K562 (cell line): Measurements from ENCODE around the gene RIMS3. TPM values are rescaled to one million over a fixed set of nuclear protein-coding genes. Genes with fewer than 3 reads are reported as not detected.

Experiments used
- ATAC-seq: fragments of 200-7000 bp; cut with Tn5 transposase; 3 replicates; pipeline ENCODE4 v1.9.1; 2020; ENCODE audit warnings: moderate library complexity
- BruUV-seq: library from RNA; stranded (reverse); fragments of 400-500 nt; replicated peaks from 2 replicates; lab custom pipeline; 2021; lab: Mats Ljungman, UMichigan
- CTCF ChIA-PET: fragments of 300-600 bp; formaldehyde crosslinking; extraction: SDS; loops from one replicate; lab custom pipeline; 2021; ENCODE audit warnings: low intra/inter-chr PET ratio; lab: Yijun Ruan, JAX
- POLR2A ChIA-PET: fragments of 300-600, 350-650 bp; sonication (Branson Sonifier 250); formaldehyde crosslinking; extraction: SDS; loops from one replicate; lab custom pipeline; 2021; ENCODE audit warnings: antibody characterized with exemption, inconsistent platforms; lab: Yijun Ruan, JAX
- DNase-seq, 4 experiments: peaks; one replicate each; pipeline versions ENCODE4 v3.0.0 to v3.0.0-alpha.2; 2011 to 2018; ENCODE audit warnings: low spot score in 3 of 4, mixed read lengths in 3 of 4; ENCODE audit errors: extremely low read depth in 1 of 4
- FAIRE-seq: peaks from 2 replicates; lab custom pipeline; 2011; peaks lifted over from hg19 to GRCh38; lab: Jason Lieb, UNC
- H2AFZ ChIP-seq: 2 replicates; pipeline ENCODE4 v1.6.0; 2011; ENCODE audit warnings: low read depth, low read length, control low read depth, inconsistent platforms
- H3K27ac ChIP-seq: fragments of 200-600 bp; 3 replicates; pipeline ENCODE4 v1.8.0; 2011; ENCODE audit warnings: low read depth, mild to moderate bottlenecking, control low read depth, inconsistent platforms, low read length, moderate library complexity, mixed read lengths; ENCODE audit errors: extremely low read depth
- H3K27me3 ChIP-seq, 2 experiments: fragments of 300-600 bp in 1 of 2; 2 replicates in 1 of 2; 3 replicates in 1 of 2; pipeline versions ENCODE4 v1.6.0 to v1.8.0; 2011; ENCODE audit warnings: inconsistent platforms in 2 of 2, low read length in 2 of 2, mild to moderate bottlenecking in 1 of 2, mixed read lengths in 1 of 2, moderate library complexity in 1 of 2; ENCODE audit not compliant: control insufficient read depth in 2 of 2, insufficient read depth in 2 of 2
- H3K36me3 ChIP-seq: fragments of 300-600 bp; 3 replicates; pipeline ENCODE4 v1.8.0; 2011; ENCODE audit warnings: mild to moderate bottlenecking, low read length, inconsistent platforms; ENCODE audit not compliant: control insufficient read depth, insufficient read depth
- H3K4me1 ChIP-seq, 2 experiments: fragments of 200-600 bp in 1 of 2; replicated peaks in 1 of 2; 2 replicates in 1 of 2; 3 replicates in 1 of 2; pipeline versions ENCODE4 v1.5.1 to v1.8.0; 2011; ENCODE audit warnings: inconsistent platforms in 2 of 2, low read length in 2 of 2, mild to moderate bottlenecking in 1 of 2, mixed read lengths in 1 of 2, moderate library complexity in 1 of 2; ENCODE audit not compliant: control insufficient read depth in 2 of 2, insufficient read depth in 2 of 2
- H3K4me2 ChIP-seq: 2 replicates; pipeline ENCODE4 v1.6.1; 2011; ENCODE audit warnings: low read length, control low read depth, inconsistent platforms, mixed read lengths; ENCODE audit not compliant: insufficient read depth
- H3K4me3 ChIP-seq: fragments of 200-600 bp; sonication (generic), shearing (Covaris generic); 2 replicates; pipeline ENCODE4 v1.5.1; 2016; ENCODE audit warnings: control low read depth, inconsistent platforms
- H3K79me2 ChIP-seq: fragments of 200-600 bp; 3 replicates; pipeline ENCODE4 v1.8.0; 2011; ENCODE audit warnings: low read length, inconsistent platforms; ENCODE audit not compliant: control insufficient read depth, insufficient read depth
- H3K9ac ChIP-seq, 2 experiments: 2 replicates each; pipeline versions ENCODE4 v1.6.0 to v1.6.1; 2011; ENCODE audit warnings: low read depth in 2 of 2, low read length in 2 of 2, control low read depth in 1 of 2, inconsistent platforms in 1 of 2, mild to moderate bottlenecking in 1 of 2, mixed read lengths in 1 of 2; ENCODE audit not compliant: insufficient read depth in 1 of 2
- H3K9me1 ChIP-seq: one replicate; pipeline ENCODE4 v1.6.0; 2011; ENCODE audit warnings: inconsistent platforms, mild to moderate bottlenecking, low read length, moderate library complexity; ENCODE audit not compliant: control insufficient read depth, insufficient read depth
- H3K9me3 ChIP-seq: replicated peaks from 2 replicates; pipeline ENCODE4 v1.5.1; 2011; ENCODE audit warnings: low read depth, low read length, inconsistent platforms; ENCODE audit not compliant: control insufficient read depth, insufficient read depth
- H4K20me1 ChIP-seq: replicated peaks from 2 replicates; pipeline ENCODE4 v1.6.1; 2011; ENCODE audit warnings: low read length, inconsistent platforms, mixed read lengths; ENCODE audit not compliant: control insufficient read depth, insufficient read depth
- CHD4 ChIP-seq: fragments of 200-600 bp; sonication (generic); IDR thresholded peaks from 3 replicates; pipeline ENCODE4 v1.6.1; 2012; ENCODE audit warnings: low read depth, mild to moderate bottlenecking, mixed read lengths, low read length, inconsistent platforms; ENCODE audit not compliant: insufficient read depth, insufficient replicate concordance, poor library complexity, severe bottlenecking
- CREBBP ChIP-seq: IDR thresholded peaks from one replicate; pipeline ENCODE4 v1.6.1; 2012; ENCODE audit warnings: low read depth, mild to moderate bottlenecking, control low read depth, inconsistent platforms, low read length
- GABPB2 ChIP-seq: fragments of 250-450 bp; sonication (Bioruptor Pico); conservative IDR thresholded peaks from 2 replicates; pipeline ENCODE4 v1.5.1; 2021; ENCODE audit warnings: mild to moderate bottlenecking
- HNRNPK ChIP-seq: fragments of 200-400 bp; formaldehyde crosslinking; IDR thresholded peaks from one replicate; pipeline ENCODE4 v1.6.1; 2018; ENCODE audit warnings: mild to moderate bottlenecking, low read depth, low read length; ENCODE audit not compliant: poor library complexity, severe bottlenecking
- MAFF ChIP-seq: IDR thresholded peaks from 2 replicates; pipeline ENCODE4 v1.6.1; 2012; ENCODE audit warnings: low read length, improper control_type of control experiment
- MEF2A ChIP-seq: IDR thresholded peaks from 2 replicates; pipeline ENCODE4 v1.6.1; 2011; ENCODE audit warnings: low read depth, mild to moderate bottlenecking, low read length, moderate library complexity; ENCODE audit not compliant: control insufficient read depth
- POLR2A ChIP-seq: fragments of 450-650 bp; conservative IDR thresholded peaks from 2 replicates; pipeline ENCODE4 v1.6.1; 2016
- RFX7 ChIP-seq: fragments of 250-450 bp; sonication (Bioruptor Pico); IDR thresholded peaks from 2 replicates; pipeline ENCODE4 v1.5.1; 2021; ENCODE audit warnings: mild to moderate bottlenecking
- SAFB ChIP-seq: fragments of 200-400 bp; formaldehyde crosslinking; IDR thresholded peaks from 2 replicates; pipeline ENCODE4 v1.6.1; 2017; ENCODE audit warnings: low read depth, low read length, borderline replicate concordance
- TAF9B ChIP-seq: fragments of 450-650 bp; IDR thresholded peaks from 2 replicates; pipeline ENCODE4 v1.6.1; 2018; ENCODE audit warnings: mild to moderate bottlenecking; ENCODE audit not compliant: partially characterized antibody
- TCF3 ChIP-seq: sonication (generic); formaldehyde crosslinking; IDR thresholded peaks from 2 replicates; pipeline ENCODE4 v1.4.0; 2020; ENCODE audit warnings: mild to moderate bottlenecking, missing genetic modification reagents
- ZFPM2 ChIP-seq: fragments of 250-450 bp; sonication (Bioruptor Pico); IDR thresholded peaks from 2 replicates; pipeline ENCODE4 v1.5.1; 2022; ENCODE audit warnings: mild to moderate bottlenecking
- ZNF146 ChIP-seq: IDR thresholded peaks from one replicate; pipeline ENCODE4 v1.6.1; 2018; ENCODE audit warnings: missing compliant biosample characterization; ENCODE audit not compliant: unreplicated experiment
- ZNF699 ChIP-seq: fragments of 250-450 bp; sonication (Bioruptor Pico); IDR thresholded peaks from 2 replicates; pipeline ENCODE4 v1.8.0; 2021; ENCODE audit warnings: mild to moderate bottlenecking, moderate library complexity; ENCODE audit not compliant: insufficient replicate concordance
- WGBS: fragments of 100-300 bp; shearing (Covaris generic); methylation state at CpG from one replicate; pipeline ENCODE4 v1.1.6; 2016; ENCODE audit warnings: low coverage, mixed read lengths; ENCODE audit not compliant: insufficient coverage; ENCODE audit errors: missing lambda C conversion rate; 5-methylcytosine and 5-hydroxymethylcytosine counted together
- in situ Hi-C: fragments of 300-500 bp; cut with MboI; formaldehyde crosslinking; loops from 4 replicates; pipeline ENCODE4 v1.15.0; 2018; ENCODE audit warnings: inconsistent platforms, mixed read lengths
- intact Hi-C: fragments of 100-400 bp; cut with micrococcal nuclease; formaldehyde crosslinking; loops from 2 replicates; pipeline ENCODE4 v1.14.2; 2022
- polyA plus RNA-seq, 8 experiments: library from polyadenylated mRNA; depleted of rRNA in 4 of 8; stranded (reverse) in 5 of 8; unstranded in 3 of 8; fragments of >200 nt; fragmentation: Nextera tagmentation in 2 of 8; fragmentation: Illumina TruSeq in 1 of 8; extraction: Ambion mirVana in 2 of 8; extraction: Trizol in 1 of 8; gene quantifications; 2 replicates each; pipeline versions ENCODE4 v1.2.1 to v1.2.3, GENCODE V29; 2011 to 2014; ENCODE audit warnings: inconsistent platforms in 1 of 8, missing spikeins in 1 of 8
- total RNA-seq, 7 experiments: library from RNA; depleted of rRNA in 6 of 7; stranded (reverse); fragments of >200 nt in 6 of 7; fragmentation: Illumina TruSeq in 2 of 7; extraction: Trizol in 2 of 7; gene quantifications; 2 replicates each; pipeline versions ENCODE4 v1.2.1 to v1.2.3, GENCODE V29; 2011 to 2021; ENCODE audit warnings: low replicate concordance in 1 of 7
- TF ChIP-seq, protein P1 (sequence below): IDR thresholded peaks from 2 replicates; pipeline ENCODE4 v1.6.1; 2011; ENCODE audit not compliant: insufficient read length; ENCODE audit errors: extremely low read depth
- TF ChIP-seq, protein P2 (sequence below), 3 experiments: fragments of 200-800 bp in 1 of 3; fragments of 250-450 bp in 1 of 3; fragments of 450-650 bp in 1 of 3; sonication (Bioruptor Pico) in 1 of 3; sonication (Bioruptor generic) in 1 of 3; formaldehyde crosslinking in 1 of 3; IDR thresholded peaks; 2 replicates each; pipeline versions ENCODE4 v1.6.1 to v1.8.0; 2016 to 2022; ENCODE audit warnings: mild to moderate bottlenecking in 2 of 3, missing genetic modification characterization in 2 of 3, missing compliant biosample characterization in 1 of 3, moderate library complexity in 1 of 3
- TF ChIP-seq, protein P3 (sequence below): sonication (generic); formaldehyde crosslinking; IDR thresholded peaks from 2 replicates; pipeline ENCODE4 v1.8.0; 2022; ENCODE audit warnings: missing genetic modification reagents, mild to moderate bottlenecking, borderline replicate concordance

RIMS3 gene
- total and polyA plus RNA-seq, 9 of the 15 experiments (the other 6 are each of a cell fraction or from before 2014, with no cell fraction given): 0.06 to 1.2 (median 0.59) TPM

DNA sequence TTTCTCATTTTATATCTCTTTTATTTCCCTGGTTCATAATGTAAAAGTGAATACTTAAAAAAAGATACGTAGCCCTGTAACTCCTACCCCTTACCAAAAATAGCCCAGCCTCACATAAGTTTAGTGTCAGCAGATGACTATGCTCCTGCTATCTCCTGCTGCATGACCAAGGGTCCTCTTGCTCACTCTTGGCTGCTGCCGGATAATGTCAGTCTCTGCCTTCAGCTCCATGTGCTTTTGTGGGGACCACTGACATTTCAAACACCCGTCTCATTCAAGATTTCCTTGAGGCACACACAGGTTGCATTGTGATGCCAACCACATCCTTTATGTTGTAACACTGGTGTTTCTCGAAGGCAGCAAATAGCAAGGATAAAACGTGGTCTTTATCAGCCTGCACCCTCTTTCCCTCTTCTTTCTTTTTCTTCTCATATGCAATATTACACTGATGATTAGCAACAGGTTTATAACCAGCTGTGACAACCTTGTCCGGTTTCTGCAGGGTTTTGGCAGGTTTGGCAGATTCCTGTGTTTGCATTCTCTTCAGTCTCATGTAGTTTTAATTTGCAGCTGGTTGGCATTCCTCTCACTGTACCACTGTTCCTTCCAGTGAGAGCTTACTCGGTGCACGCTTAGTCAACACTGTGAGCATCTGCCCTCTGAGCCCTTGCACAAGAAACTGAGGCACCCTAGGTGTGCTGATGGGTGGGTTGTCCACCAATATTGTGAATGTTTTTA lies 71.9 kb downstream of the RIMS3 start:
- 7% methylated on average over 8 of the region's 8 CpGs for WGBS
- DNase-seq (peak in 1 of 4 experiments; percentile 28), ATAC-seq (no peak), FAIRE-seq (no peak)
- no peak overlapping the region for H3K4me2 ChIP-seq
- no TSS peak for BruUV-seq
- H3K27me3 ChIP-seq: no peaks in the 10 kb centered on the region
- H3K9me1 ChIP-seq: no peaks in the 10 kb centered on the region
- CTCF ChIA-PET: interaction anchor here (0.6 kb wide), 1 partner anchor 256 kb away, joined by 4 read pairs; no protein-coding TSS in a partner anchor
- in situ Hi-C loops: no loop called here
- H3K36me3 ChIP-seq: no peaks in the 10 kb centered on the region
- no peak overlapping the region for H2AFZ ChIP-seq
- no peaks in the 10 kb centered on the region for H4K20me1 ChIP-seq
- no peak overlapping the region for H3K27ac ChIP-seq
- H3K9ac ChIP-seq: no peak overlapping the region
- POLR2A ChIA-PET: interaction anchor here (0.7 kb wide), 1 partner anchor 31 kb away, joined by 3 read pairs; no protein-coding TSS in a partner anchor
- H3K4me3 ChIP-seq: no peak overlapping the region
- H3K4me1 ChIP-seq: 0 out of 5 replicates have a peak, but pooled peaks cover 0 to 3% of the 10 kb centered on the region in 2 experiments
- intact Hi-C loops: no loop called here
- H3K9me3 ChIP-seq: no peaks in the 10 kb centered on the region
- H3K79me2 ChIP-seq: no peaks in the 10 kb centered on the region
- TF ChIP-seq SAFB (no peak), ZFPM2 (CRISPR knock-in tag) (no peak), TAF9B (no peak), HNRNPK (no peak), ZNF146 (no peak), GABPB2 (CRISPR knock-in tag) (no peak), POLR2A (no peak), MEF2A (peak; percentile 54; the same call in 1 of the 2 replicates), TCF3 (CRISPR knock-in tag) (0 out of 2 replicates have a peak, but pooled peaks have one; percentile 14), CREBBP (no peak), MAFF (no peak), CHD4 (no peak), RFX7 (CRISPR knock-in tag) (no peak), ZNF699 (CRISPR knock-in tag) (no peak)
- TF ChIP-seq, protein P1, sequence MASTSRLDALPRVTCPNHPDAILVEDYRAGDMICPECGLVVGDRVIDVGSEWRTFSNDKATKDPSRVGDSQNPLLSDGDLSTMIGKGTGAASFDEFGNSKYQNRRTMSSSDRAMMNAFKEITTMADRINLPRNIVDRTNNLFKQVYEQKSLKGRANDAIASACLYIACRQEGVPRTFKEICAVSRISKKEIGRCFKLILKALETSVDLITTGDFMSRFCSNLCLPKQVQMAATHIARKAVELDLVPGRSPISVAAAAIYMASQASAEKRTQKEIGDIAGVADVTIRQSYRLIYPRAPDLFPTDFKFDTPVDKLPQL: no peak
- TF ChIP-seq, protein P2, sequence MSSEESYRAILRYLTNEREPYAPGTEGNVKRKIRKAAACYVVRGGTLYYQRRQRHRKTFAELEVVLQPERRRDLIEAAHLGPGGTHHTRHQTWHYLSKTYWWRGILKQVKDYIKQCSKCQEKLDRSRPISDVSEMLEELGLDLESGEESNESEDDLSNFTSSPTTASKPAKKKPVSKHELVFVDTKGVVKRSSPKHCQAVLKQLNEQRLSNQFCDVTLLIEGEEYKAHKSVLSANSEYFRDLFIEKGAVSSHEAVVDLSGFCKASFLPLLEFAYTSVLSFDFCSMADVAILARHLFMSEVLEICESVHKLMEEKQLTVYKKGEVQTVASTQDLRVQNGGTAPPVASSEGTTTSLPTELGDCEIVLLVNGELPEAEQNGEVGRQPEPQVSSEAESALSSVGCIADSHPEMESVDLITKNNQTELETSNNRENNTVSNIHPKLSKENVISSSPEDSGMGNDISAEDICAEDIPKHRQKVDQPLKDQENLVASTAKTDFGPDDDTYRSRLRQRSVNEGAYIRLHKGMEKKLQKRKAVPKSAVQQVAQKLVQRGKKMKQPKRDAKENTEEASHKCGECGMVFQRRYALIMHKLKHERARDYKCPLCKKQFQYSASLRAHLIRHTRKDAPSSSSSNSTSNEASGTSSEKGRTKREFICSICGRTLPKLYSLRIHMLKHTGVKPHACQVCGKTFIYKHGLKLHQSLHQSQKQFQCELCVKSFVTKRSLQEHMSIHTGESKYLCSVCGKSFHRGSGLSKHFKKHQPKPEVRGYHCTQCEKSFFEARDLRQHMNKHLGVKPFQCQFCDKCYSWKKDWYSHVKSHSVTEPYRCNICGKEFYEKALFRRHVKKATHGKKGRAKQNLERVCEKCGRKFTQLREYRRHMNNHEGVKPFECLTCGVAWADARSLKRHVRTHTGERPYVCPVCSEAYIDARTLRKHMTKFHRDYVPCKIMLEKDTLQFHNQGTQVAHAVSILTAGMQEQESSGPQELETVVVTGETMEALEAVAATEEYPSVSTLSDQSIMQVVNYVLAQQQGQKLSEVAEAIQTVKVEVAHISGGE (CRISPR knock-in tag; IDR thresholded peaks at IDR 0.05): no peak
- TF ChIP-seq, protein P3, sequence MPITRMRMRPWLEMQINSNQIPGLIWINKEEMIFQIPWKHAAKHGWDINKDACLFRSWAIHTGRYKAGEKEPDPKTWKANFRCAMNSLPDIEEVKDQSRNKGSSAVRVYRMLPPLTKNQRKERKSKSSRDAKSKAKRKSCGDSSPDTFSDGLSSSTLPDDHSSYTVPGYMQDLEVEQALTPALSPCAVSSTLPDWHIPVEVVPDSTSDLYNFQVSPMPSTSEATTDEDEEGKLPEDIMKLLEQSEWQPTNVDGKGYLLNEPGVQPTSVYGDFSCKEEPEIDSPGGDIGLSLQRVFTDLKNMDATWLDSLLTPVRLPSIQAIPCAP (CRISPR knock-in tag): no peak
